Endometrial microvascular endothelial cells (primary cell): ENCODE data around the gene MYZAP. TPM values are rescaled to one million over a fixed set of nuclear protein-coding genes. Genes with fewer than 3 reads are reported as not detected.
"Not testable (repeated sequence)": the region's sequence is repeated elsewhere in the genome, so short reads cannot be mapped to it uniquely, and the experiment has no call there.

ENCODE experiments used
- in situ Hi-C: cut with HindIII; loops from 2 replicates; pipeline ENCODE4 v1.10.0; 2017; ENCODE audit warnings: low sequenced_read_pairs, low pct_unique_long_range_greater_than_20kb; ENCODE audit errors: inconsistent ontology term
- total RNA-seq: library from RNA; depleted of rRNA; stranded (reverse); fragments of >200 nt; gene quantifications from one replicate; pipeline ENCODE4 v1.2.3, GENCODE V29; 2015; ENCODE audit errors: inconsistent ontology term

The MYZAP gene
- total RNA-seq, 1 donor from 2014 or later: 6.9 TPM

- in situ Hi-C loops: no loop called here
Observed at GRCh38 chr15:57609805-57610529, 18.3 kb downstream of the MYZAP start.

- in situ Hi-C loops: no loop called here
Observed at GRCh38 chr15:57611123-57611522, 19.4 kb downstream of the MYZAP start.

- in situ Hi-C loops: no loop called here
Observed at GRCh38 chr15:57611938-57612337, 20.2 kb downstream of the MYZAP start.

- in situ Hi-C loops: no loop called here
Observed at GRCh38 chr15:57614241-57614640, 22.5 kb downstream of the MYZAP start.

DNA sequence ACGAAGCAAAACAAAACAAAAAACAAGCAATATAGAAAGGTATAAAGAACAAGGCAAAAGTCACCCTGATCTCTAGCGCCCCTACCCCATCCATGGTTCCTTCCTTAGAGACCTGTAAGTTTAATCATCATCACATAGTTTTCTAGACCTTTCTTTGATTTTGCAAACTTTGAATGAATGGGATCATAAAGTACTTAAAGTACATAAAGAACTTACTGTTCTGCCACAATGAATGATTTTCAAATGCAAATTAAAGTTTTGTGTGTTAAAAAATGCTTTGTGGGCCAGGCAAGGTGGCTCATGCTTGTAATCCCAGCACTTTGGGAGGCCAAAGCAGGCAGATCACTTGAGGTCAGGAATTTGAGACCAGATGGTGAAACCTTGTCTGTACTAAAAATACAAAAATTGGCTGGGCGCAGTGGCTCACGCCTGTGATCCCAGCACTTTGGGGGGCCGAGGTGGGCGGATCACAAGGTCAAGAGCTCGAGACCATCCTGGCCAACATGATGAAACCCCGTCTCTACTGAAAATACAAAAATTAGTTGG is 24.3 kb downstream of the MYZAP start:
- in situ Hi-C loops: not testable (repeated sequence)

DNA sequence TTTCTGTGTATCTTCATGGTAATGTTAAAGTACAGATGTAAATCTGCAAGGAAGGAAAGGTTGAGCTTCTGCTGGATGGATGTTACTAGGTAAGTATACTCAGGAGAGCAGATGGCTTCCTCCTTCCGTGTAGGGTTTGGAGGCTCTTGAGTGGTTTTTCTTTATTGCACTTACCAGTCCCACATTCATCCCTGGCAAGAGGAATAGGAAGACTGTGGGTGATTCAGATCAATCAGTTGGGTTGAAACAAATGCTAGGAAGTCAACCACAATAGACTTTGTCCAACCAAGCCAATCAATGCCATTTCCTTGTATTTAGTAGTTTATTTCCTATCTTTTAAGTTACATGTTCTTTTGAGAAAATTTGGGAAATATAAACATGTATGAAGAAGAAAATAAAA is 26.6 kb downstream of the MYZAP start:
- in situ Hi-C loops: no loop called here

- in situ Hi-C loops: no loop called here
Observed at GRCh38 chr15:57619746-57620145, 28.0 kb downstream of the MYZAP start.

- in situ Hi-C loops: no loop called here
Observed at GRCh38 chr15:57624730-57625129, 33.0 kb downstream of the MYZAP start.

DNA sequence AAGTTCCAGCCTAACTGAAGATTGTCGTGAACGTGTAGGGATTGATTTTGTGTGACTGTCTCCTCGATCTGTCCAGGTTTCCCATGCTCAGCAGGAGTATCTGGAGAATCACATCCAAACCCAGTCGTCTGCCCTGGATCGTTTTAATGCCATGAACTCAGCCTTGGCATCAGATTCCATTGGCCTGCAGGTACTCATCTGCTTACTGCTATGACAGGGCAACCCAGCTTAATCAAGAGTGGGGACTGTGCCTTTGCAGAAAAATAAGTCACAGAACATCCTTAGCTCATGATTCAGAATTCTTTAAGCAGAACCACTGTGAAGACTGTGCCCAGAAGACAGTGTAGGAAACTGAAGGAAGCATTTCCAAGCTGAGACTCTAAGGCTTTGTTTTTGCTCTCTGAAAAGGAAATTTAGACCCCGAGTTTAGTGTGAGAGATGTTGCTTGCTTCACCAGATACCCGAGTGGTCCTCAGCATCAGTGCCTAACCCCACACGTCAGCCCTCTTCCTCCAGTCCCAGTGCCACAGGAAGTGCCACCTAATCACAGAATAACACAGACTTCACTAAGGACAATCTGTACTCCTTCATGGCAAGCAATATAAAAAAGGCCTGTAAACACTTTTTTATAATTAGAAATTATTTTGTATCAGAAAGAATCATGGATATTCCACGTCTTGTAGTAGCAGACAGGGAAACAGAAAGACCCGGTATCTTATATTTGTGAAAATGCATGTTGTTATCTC is 34.2 kb downstream of the MYZAP start:
- in situ Hi-C loops: no loop called here

- in situ Hi-C loops: no loop called here
Observed at GRCh38 chr15:57626713-57627440, 35.2 kb downstream of the MYZAP start.

DNA sequence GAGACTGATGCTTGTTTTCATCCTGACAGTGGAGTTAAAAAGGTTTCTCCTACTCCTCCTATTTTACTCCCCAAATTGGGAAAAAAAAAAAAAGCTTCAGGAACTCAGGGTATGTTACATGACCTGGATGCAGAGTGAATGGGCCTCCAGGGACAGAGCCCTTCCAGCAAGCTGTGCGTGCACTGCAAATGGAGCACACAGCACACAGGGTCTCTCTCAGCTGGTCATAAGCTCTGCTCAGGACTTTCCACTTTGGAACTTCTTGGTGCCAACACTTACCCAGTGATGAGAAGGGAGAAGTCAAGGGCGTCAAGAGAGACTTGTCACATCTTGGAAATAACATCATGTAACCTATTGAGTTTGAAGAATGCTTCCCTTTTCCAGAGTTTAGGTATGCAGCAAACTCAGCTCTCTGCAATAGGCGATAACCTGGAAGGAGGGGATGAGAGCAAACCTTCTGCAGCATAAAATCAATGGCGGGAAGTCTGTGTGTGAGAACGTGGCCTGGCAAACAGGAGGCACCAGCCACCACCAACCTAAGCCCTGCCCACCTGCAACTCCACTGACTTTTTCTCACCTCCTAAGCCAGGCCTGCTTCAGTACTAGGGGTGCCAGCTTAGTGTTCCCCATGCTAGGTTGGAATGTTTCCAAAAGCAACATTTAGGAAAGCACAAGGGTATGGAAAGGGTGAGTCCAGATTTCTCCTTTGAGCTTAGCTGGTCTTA is 39.8 kb downstream of the MYZAP start:
- in situ Hi-C loops: no loop called here

DNA sequence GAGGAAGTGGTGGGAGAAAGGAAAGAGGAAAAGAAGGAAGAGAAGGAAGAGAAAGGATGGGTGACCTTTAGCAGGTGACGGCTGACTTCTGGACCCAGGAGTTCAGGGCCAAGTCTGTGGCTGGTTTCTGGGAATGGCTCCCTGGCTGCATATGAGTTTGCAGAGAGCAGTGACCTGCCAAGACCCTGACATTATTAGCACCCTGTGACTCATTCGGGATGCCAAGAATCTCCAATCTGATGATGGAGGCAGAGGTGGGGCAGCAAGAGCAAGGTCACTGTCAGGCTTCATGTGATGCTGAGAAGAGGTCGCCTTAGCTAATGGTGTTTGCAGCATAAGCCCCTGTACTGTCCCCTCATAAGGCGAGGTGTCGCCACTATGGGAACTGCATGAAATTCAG is 42.6 kb downstream of the MYZAP start:
- in situ Hi-C loops: no loop called here

DNA sequence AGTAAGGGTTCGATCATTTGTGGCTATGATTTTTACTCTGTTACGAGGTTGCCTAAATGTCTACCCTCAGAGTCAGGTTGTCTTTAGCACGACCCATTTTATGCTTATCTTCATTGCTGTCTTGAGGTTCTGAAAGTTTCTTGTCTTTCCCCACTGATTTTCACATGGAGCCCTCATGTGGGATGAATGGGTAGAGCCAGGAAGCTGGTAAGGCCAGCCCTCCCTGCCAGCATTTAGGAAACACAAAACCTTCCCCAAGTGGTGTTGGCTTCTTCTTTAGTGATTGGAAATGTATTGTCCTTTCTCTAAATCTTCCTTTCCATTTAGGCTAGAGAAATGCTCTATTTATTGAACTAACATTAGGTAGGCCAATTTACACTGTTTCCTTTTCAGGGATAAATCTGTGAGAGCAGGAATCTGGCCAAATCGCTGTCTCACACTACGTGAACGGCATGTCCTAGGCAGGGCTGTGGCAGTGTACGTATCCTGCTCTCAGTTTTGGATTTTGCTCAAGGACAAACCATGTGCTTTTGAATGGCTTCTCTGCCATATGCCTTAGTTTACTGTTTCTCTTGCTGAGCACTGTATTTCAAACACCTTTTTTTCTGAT is 43.7 kb downstream of the MYZAP start:
- in situ Hi-C loops: no loop called here

GRCh38 chr15:57637846-57638245 is 46.1 kb downstream of the MYZAP start:
- in situ Hi-C loops: no loop called here

GRCh38 chr15:57639306-57639705 is 47.6 kb downstream of the MYZAP start:
- in situ Hi-C loops: no loop called here

GRCh38 chr15:57640930-57641682 is 49.4 kb downstream of the MYZAP start:
- in situ Hi-C loops: no loop called here

- in situ Hi-C loops: no loop called here
Observed at GRCh38 chr15:57643826-57644225, 52.1 kb downstream of the MYZAP start.

DNA sequence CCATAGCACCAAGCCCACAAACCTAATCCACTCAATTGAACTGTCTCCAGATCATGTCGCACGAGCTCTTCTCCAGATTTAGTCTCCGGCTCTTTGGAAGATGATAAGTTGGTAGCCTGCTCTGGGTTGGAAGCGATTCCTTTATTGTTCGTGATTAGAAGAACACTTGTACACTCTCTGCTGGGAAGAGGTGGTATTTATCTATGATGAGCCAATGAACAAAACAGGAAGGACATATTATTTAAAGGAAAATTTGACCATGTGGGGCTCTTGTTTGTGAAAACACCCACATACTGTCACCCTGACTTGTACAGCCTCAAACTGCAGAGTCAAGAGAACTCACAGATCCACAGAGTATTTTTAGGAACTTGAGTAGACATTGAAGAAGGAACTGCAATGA is 54.4 kb downstream of the MYZAP start:
- in situ Hi-C loops: no loop called here
